ENCODE data around the gene TNFSF11. TPM values are rescaled to one million over a fixed set of nuclear protein-coding genes. Genes with fewer than 3 reads are reported as not detected.

Gene TNFSF11
- 0.34 and 1.1 TPM in 2 replicates for total RNA-seq

GRCh38 chr13:42574011-42574410, at the start of gene TNFSF11:
TNFSF11 (plus strand) TSS chr13:42574152; CDS start chr13:42574304, 152 bp downstream.

Other genes with a start within 250 kb of the TNFSF11 start
- not detected in 2 replicates for gene FAM216B, start 207.4 kb downstream of the TNFSF11 start, total RNA-seq

Data from nasal cavity respiratory epithelium epithelial cell of viscerocranial mucosa (primary cell).